Tibial nerve (tissue), 4 donors: ENCODE results near the gene NRXN3.

Source experiments
- EP300 ChIP-seq, 2 donors: sonication (generic); formaldehyde crosslinking; IDR thresholded peaks; one replicate each; pipeline ENCODE4 v1.6.1; 2017; ENCODE audit warnings: antibody characterized with exemption in 2 of 2, mild to moderate bottlenecking in 1 of 2
- POLR2A ChIP-seq, 2 donors: fragments of 450-650 bp; IDR thresholded peaks; one replicate each; pipeline ENCODE4 v1.6.1; 2017; ENCODE audit warnings: antibody characterized with exemption in 2 of 2, mild to moderate bottlenecking in 2 of 2, moderate library complexity in 2 of 2
- TF ChIP-seq, protein P1 (sequence below), 5 experiments: fragments of 200-600 bp in 3 of 5; fragments of 450-650 bp in 2 of 5; sonication (generic) in 3 of 5; IDR thresholded peaks; one replicate each; pipeline ENCODE4 v1.5.1; 2016 to 2019; ENCODE audit warnings: antibody characterized with exemption in 5 of 5, mild to moderate bottlenecking in 3 of 5, moderate library complexity in 2 of 5

DNA sequence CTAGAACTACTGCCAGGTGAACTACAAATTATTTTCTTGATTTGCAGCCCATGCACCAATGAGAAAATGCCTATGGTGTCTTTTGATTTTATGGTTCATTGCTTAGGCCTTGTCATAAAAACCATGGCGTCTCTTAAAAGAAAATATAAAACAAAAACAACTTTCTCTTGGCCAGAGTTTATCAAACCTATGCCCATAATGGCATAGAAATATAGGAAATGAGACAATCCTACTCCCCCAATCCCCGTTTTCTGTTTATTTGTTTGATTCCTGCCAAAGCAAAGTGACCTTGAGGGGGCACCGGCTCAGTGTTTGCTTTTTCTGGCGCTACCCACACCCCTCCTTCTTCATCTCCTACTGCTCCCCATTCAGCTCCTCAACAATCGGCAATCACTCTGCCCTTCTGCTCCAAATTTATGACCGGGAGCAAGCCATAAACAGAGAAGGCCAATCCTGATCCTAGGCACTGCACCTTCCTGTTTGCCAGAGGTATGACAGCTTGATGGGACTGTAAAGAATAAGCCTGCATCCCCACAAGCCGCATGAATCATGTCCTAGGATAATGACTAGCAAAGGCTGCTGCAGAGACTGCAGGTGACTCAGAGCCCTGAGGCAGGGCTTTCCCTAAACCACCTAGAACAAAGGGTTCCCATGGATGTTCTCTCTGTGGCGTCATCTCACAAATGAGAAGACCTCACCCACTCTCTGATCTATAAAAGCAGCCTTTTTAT is 874.9 kb downstream of the NRXN3 start:
- TF ChIP-seq, protein P1, sequence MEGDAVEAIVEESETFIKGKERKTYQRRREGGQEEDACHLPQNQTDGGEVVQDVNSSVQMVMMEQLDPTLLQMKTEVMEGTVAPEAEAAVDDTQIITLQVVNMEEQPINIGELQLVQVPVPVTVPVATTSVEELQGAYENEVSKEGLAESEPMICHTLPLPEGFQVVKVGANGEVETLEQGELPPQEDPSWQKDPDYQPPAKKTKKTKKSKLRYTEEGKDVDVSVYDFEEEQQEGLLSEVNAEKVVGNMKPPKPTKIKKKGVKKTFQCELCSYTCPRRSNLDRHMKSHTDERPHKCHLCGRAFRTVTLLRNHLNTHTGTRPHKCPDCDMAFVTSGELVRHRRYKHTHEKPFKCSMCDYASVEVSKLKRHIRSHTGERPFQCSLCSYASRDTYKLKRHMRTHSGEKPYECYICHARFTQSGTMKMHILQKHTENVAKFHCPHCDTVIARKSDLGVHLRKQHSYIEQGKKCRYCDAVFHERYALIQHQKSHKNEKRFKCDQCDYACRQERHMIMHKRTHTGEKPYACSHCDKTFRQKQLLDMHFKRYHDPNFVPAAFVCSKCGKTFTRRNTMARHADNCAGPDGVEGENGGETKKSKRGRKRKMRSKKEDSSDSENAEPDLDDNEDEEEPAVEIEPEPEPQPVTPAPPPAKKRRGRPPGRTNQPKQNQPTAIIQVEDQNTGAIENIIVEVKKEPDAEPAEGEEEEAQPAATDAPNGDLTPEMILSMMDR (IDR thresholded peaks at IDR 0.05) = no peak
- no peak for TF ChIP-seq POLR2A (IDR thresholded peaks at IDR 0.05)
- no peak for TF ChIP-seq EP300 (IDR thresholded peaks at IDR 0.05)
